ENCODE results near the gene KRTAP2-4.
"Not testable (repeated sequence)": the region's sequence is repeated elsewhere in the genome, so short reads cannot be mapped to it uniquely, and the experiment has no call there.

KRTAP2-4 gene, protein sequence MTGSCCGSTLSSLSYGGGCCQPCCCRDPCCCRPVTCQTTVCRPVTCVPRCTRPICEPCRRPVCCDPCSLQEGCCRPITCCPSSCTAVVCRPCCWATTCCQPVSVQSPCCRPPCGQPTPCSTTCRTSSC
- total RNA-seq: 0 to 0.19 (median 0) reads per million in 3 experiments

GRCh38 chr17:41065829-41066624 lies at the start of gene KRTAP2-4:
TSS of gene KRTAP2-4 (minus strand) at chr17:41065879. CDS start at chr17:41065845, 34 bp downstream.
- DNase-seq: no peak

DNA sequence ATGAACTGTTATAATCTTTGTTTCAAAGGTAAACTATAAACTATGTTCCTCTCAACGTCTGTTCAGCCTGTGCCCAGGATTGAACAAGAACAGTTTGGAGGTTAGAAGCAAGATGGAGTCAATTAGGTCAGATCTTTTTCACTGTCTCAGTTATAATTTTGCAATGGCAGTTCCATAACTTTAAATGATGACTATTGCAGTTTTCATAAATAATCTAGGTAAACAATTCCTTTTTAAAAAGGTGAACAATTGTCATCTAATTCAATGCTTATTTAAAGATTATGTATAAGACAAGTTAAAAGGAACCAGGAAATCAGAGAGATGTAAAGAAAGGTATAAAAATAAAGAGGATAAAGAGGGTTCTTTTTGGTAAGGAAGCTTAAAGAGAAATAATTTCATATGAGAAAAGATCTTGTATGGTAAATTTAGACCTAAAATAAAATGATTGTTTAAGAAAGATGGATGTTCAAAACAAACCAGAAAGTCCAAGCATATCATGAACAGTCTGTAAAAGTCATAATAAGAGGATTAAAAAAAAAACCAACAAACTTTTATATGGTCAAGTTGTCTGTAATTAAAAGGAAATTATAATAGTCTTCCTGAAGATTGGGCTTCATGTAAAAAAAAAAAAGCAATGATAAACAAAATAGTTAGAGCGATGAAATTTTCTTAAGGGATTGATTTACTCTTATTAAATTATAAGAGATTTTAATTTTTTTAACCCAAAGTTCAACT lies 45.6 kb upstream of the KRTAP2-4 start:
- no peak for DNase-seq

GRCh38 chr17:41108728-41109386 lies 43.2 kb upstream of the KRTAP2-4 start:
- not testable (repeated sequence) for DNase-seq

- no peak for DNase-seq
These were observed 42.3 kb upstream of the KRTAP2-4 start for GRCh38 chr17:41107941-41108450.

- not testable (repeated sequence) for DNase-seq
These were observed 39.7 kb upstream of the KRTAP2-4 start, which contains the start of gene KRTAP4-9 for GRCh38 chr17:41105347-41105746. TSS of gene KRTAP4-9 (plus strand) at chr17:41105389. CDS start at chr17:41105389, 0 bp downstream.

GRCh38 chr17:41104386-41105038 lies 38.8 kb upstream of the KRTAP2-4 start:
- not testable (repeated sequence) for DNase-seq

- DNase-seq: no peak
These were observed 38.2 kb upstream of the KRTAP2-4 start for GRCh38 chr17:41103896-41104295.

DNA sequence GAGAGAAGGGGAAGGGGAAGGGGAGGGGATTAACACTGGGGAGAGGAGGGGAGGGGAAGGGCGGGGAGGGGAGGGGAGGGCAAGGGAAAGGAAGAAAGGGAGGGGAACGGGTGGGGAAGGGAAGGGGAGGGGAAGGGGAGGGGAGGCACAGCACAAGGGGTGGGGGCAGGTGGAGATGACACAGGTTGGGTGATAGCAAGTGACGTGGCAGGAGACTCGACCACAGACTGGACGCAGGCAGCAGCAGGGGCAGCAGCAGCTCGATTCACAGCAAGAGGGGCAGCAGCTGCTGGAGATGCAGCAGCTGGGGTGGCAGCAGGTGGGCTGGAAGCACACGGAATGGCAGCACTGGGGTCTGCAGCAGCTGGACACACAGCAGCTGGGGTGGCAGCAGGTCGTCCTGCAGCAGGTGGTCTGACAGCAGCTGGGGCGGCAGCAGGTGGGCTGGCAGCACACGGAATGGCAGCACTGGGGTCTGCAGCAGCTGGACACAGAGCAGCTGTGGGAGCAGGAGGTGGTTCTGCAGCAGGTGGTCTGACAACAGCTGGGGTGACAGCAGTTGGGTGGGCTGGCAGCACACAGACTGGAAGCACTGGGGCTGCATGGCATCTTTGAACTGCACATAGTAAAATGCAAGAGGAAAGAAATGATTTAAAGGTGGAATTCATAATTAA lies 36.0 kb upstream of the KRTAP2-4 start, which contains the start of gene KRTAP4-16:
TSS of gene KRTAP4-16 (minus strand) at position 624 of the 674 bp plus-strand sequence. CDS start at position 624, 0 bp downstream.
- DNase-seq: no peak

DNA sequence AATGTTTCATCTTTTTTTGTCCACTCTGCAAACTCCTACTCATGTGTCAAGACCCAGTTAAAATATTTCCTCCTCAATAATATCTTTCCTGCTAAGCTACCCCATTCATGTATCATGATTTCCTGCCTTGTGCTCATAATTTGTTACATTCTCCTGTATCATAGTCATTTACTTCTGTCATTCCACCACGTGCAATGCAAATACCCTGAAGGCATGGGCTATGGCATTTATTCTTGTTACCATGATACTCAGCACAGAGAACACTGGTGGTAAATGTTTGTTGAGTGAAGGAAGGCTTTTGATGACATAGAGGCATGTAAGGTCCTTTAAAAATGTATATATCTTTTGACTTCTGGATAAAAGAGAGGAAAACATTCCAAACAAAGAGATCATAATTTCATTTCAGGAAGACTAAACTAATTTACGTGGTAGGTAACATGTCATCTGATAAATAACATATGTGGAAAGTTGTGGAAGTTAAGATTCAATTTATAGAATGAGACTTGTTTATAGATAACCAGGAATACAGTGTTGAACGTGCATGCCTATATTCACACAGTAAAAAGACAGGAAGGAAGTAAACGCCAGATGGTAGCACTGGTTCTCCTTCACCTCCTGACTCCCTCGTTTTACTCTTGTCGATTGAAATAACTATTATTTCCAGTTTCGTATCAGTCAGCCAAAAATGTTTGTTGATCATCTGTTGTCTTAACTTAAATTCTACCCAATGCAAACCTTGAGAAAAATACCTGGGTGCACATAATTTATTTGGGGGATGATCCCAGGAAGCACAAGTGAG lies 34.2 kb upstream of the KRTAP2-4 start:
- not testable (repeated sequence) for DNase-seq

- no peak for DNase-seq
These were observed 32.8 kb upstream of the KRTAP2-4 start for GRCh38 chr17:41098481-41098880.

DNA sequence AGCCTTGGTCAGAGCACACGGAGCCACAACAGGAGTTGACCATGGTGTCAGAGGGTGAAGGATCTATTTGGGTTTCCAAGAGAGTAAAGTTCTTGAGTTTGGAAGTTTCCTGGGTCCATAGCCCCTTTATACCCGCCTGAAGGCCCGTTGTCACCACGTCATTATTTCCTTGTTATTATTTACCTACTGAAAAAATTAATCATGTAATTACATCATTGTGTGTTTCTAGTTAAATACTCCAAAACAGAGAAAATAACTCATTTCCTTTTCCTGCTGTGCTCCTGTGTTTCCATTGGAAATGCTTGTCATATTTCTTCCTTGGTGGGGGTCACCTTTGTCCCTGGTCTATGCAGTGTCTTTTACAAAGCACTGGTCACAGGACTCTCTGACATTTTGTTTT lies 32.4 kb upstream of the KRTAP2-4 start, which contains the start of gene KRTAP4-8:
TSS of gene KRTAP4-8 (minus strand) at position 101 of the 400 bp plus-strand sequence. CDS start at position 43, 58 bp downstream.
- no peak for DNase-seq

DNA sequence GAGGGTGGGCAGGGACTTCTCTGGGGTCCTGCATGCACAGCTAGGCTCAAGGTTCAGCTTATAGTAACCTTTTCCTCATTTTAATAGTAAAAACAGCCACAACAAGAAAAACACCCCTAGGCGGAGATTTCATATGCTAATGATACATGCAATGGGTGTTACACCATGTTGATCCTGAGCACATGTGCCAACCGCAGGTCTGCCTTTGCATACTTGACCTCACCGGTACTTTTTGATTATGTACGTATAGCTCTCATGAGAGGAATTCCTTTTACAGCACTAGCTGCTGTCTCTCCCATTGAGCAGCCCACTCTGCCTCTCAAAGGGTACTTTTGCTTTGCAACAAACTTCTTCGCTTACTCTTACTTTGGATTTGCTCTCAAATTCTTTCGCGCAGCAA lies 30.4 kb upstream of the KRTAP2-4 start:
- DNase-seq: no peak

DNA sequence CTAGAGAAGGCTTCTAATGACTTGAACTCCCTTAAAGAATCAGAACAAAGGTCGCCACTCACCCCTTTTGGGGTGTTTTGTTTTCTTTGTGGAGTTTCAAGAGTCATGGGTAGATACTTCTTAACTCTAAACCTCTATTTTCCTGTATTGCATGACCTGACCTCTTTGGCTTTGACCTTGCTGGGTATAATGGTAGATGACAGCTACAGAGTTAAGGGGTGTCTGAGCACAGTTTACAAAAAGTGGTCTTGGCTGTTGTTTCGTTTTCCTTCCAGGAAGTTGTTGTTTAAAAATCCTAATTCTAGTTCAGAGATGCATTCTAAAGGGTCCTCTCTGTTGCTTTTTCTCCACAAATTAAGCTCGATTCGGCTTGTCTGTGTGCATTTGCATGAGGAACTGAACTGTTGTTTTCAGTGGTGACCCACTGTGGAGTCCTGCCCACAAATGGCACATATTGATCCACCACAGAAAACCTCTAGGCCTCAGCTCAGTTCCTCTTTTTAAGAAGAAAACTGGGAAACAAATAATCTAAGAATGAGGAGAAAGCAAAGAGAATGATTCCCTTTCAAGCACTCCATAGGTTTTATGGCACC lies 23.2 kb upstream of the KRTAP2-4 start:
- not testable (repeated sequence) for DNase-seq

DNA sequence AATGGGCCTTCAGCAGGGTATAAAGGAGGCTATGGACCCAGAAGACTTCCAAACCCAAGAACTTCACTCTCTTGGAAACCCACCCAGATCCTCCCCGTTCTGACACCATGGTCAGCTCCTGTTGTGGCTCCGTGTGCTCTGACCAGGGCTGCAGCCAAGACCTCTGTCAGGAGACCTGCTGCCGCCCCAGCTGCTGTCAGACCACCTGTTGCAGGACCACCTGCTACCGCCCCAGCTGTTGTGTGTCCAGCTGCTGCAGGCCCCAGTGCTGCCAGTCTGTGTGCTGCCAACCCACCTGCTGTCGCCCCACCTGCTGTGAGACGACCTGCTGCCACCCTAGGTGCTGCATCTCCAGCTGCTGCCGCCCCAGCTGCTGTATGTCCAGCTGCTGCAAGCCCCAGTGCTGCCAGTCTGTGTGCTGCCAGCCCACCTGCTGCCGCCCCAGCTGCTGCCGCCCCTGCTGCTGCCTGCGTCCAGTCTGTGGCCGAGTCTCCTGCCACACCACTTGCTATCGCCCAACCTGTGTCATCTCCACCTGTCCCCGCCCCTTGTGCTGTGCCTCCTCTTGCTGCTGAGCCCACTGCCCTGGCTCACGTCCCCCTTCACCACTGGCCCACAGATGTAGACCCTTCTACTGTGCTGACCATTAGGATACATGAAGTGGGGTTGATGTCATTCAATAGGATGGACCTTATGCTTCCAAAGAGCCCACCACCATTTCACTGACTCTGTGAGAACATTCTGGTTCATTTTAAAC lies 18.6 kb upstream of the KRTAP2-4 start, which contains the start of gene KRTAP4-7:
TSS of gene KRTAP4-7 (plus strand) at position 51 of the 757 bp plus-strand sequence. CDS start at position 108, 57 bp downstream.
- DNase-seq: not testable (repeated sequence)

DNA sequence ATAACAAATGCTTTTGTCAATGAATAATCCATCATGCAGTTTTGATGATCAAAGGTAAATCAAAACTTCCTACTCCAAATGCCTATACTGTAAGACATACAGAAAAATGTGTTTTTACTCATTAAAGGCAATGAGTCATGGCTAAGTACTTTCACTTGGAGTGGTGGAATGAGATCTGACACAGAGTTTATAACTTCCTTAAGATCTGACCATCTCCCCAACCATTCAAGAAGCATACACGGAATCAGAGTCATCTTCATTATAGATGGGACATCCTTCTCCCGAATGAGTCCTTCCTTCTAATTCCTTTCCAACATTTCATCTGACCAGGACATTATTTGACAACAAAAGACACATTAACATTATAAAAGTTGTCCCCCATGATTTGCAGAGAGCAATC lies 17.7 kb upstream of the KRTAP2-4 start:
- not testable (repeated sequence) for DNase-seq

DNA sequence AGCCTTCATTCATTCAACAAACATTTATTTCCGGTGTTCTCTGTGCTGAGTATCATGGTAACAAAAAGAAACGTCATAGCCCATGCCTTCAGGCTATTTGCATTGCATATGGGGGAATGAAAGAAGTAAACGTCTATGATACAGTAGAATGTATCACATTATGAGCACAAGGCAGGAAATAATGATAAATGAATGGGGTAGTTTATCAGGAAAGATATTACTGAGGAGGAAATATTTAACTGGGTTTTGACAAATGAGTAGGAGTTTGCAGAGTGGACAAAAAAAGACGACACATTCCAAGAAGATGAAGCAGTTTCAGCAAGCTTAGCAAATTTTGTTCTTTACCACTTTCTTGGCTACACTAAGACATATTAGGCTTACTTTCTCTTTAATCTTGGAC lies 16.9 kb upstream of the KRTAP2-4 start:
- DNase-seq: no peak

- DNase-seq: no peak
These were observed 11.1 kb upstream of the KRTAP2-4 start for GRCh38 chr17:41076788-41077187.

DNA sequence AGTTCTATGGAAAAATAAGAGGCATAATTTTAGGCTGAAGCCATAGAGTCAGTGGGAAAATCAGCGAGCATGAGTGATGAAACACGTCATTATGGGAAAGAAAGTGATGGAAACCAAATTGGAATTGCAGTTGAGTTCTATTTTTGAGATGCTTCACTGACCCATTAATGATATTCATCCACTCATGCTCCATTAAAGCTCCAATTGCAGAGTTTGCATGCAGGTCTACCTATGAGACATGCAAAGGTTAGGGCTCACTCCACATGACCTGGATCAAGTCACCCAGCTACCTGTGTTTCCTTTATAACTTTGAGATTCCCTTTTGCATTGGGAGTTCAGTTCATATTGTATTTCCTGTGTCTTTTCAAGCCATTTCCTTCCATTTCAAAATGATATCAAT lies 8.0 kb upstream of the KRTAP2-4 start:
- DNase-seq: no peak
